WTC11 (cell line): ENCODE results near the gene ITFG1. TPM values are rescaled to one million over a fixed set of nuclear protein-coding genes. Genes with fewer than 3 reads are reported as not detected.

Source experiments
- ATAC-seq: fragments of 200-7000 bp; cut with Tn5 transposase; 2 replicates; pipeline ENCODE4 v1.10.0; 2021; ENCODE audit warnings: mild to moderate bottlenecking, moderate library complexity
- CTCF ChIA-PET: fragments of 300-600 bp; sonication (Branson Sonifier 250); formaldehyde crosslinking; loops from one replicate; lab custom pipeline; 2021; ENCODE audit warnings: antibody characterized with exemption; lab: Charles Lee
- POLR2A ChIA-PET: fragments of 350-600 bp; sonication (Branson Sonifier 250); formaldehyde crosslinking; loops from one replicate; lab custom pipeline; 2021; ENCODE audit warnings: antibody characterized with exemption; lab: Charles Lee
- DNase-seq: peaks from one replicate; pipeline ENCODE4 v3.0.0; 2021; ENCODE audit warnings: low spot score
- H3K27ac Mint-ChIP-seq: 2 replicates; pipeline ENCODE4 v1.8.0; 2021; ENCODE audit warnings: mixed read lengths
- H3K27me3 Mint-ChIP-seq: 2 replicates; pipeline ENCODE4 v1.8.0; 2021; ENCODE audit warnings: low read depth, mild to moderate bottlenecking, moderate library complexity, mixed read lengths
- H3K36me3 Mint-ChIP-seq: 2 replicates; pipeline ENCODE4 v1.8.0; 2021; ENCODE audit warnings: mixed read lengths
- H3K4me1 Mint-ChIP-seq: 2 replicates; pipeline ENCODE4 v1.8.0; 2022; ENCODE audit warnings: mixed read lengths
- H3K4me3 Mint-ChIP-seq: 2 replicates; pipeline ENCODE4 v1.8.0; 2021; ENCODE audit warnings: mild to moderate bottlenecking, moderate library complexity, mixed read lengths
- H3K9me3 Mint-ChIP-seq: 2 replicates; pipeline ENCODE4 v1.8.0; 2021; ENCODE audit warnings: mixed read lengths
- AFF4 ChIP-seq: sonication (generic); formaldehyde crosslinking; IDR thresholded peaks from 2 replicates; pipeline ENCODE4 v1.8.1; 2023; ENCODE audit warnings: mild to moderate bottlenecking, missing genetic modification reagents, borderline replicate concordance
- ARID4B ChIP-seq: sonication (generic); formaldehyde crosslinking; IDR thresholded peaks from 2 replicates; pipeline ENCODE4 v1.8.0; 2023; ENCODE audit warnings: missing genetic modification reagents, mild to moderate bottlenecking, borderline replicate concordance
- CREB1 ChIP-seq: sonication (generic); formaldehyde crosslinking; IDR thresholded peaks from 2 replicates; pipeline ENCODE4 v1.8.0; 2023; ENCODE audit warnings: mild to moderate bottlenecking, missing genetic modification reagents
- ELF4 ChIP-seq: sonication (generic); formaldehyde crosslinking; IDR thresholded peaks from 2 replicates; pipeline ENCODE4 v1.8.1; 2022; ENCODE audit warnings: low read depth, mild to moderate bottlenecking, moderate library complexity, missing genetic modification reagents
- ESRRA ChIP-seq: sonication (generic); formaldehyde crosslinking; IDR thresholded peaks from 2 replicates; pipeline ENCODE4 v1.8.1; 2022; ENCODE audit warnings: mild to moderate bottlenecking, missing genetic modification reagents, borderline replicate concordance
- NR1H2 ChIP-seq: sonication (generic); formaldehyde crosslinking; IDR thresholded peaks from 2 replicates; pipeline ENCODE4 v1.9.0; 2021; ENCODE audit warnings: mild to moderate bottlenecking, moderate library complexity, missing genetic modification reagents
- NR3C1 ChIP-seq: sonication (generic); formaldehyde crosslinking; conservative IDR thresholded peaks from 2 replicates; pipeline ENCODE4 v1.8.1; 2023; ENCODE audit warnings: low read depth, mild to moderate bottlenecking, missing genetic modification reagents
- SP1 ChIP-seq: sonication (generic); formaldehyde crosslinking; conservative IDR thresholded peaks from 2 replicates; pipeline ENCODE4 v1.8.1; 2022; ENCODE audit warnings: missing genetic modification reagents
- ZNF121 ChIP-seq: sonication (generic); formaldehyde crosslinking; IDR thresholded peaks from 2 replicates; pipeline ENCODE4 v1.8.0; 2023; ENCODE audit warnings: missing genetic modification reagents
- ZNF425 ChIP-seq: fragments of 250-450 bp; sonication (Bioruptor Pico); conservative IDR thresholded peaks from 2 replicates; pipeline ENCODE4 v1.9.0; 2021; ENCODE audit warnings: mild to moderate bottlenecking
- ZNF532 ChIP-seq: fragments of 250-450 bp; sonication (Bioruptor Pico); IDR thresholded peaks from 2 replicates; pipeline ENCODE4 v1.9.0; 2021; ENCODE audit warnings: mild to moderate bottlenecking, borderline replicate concordance
- ZNF671 ChIP-seq: fragments of 250-450 bp; sonication (Bioruptor Pico); IDR thresholded peaks from 2 replicates; pipeline ENCODE4 v1.8.0; 2021; ENCODE audit warnings: mild to moderate bottlenecking
- total RNA-seq: library from RNA; stranded (reverse); gene quantifications from 3 replicates; pipeline ENCODE4 v1.2.3, GENCODE V29; 2021
- TF ChIP-seq, protein P1 (sequence below): fragments of 200-600 bp; IDR thresholded peaks from 2 replicates; pipeline ENCODE4 v1.8.0; 2022; ENCODE audit warnings: antibody characterized with exemption
- TF ChIP-seq, protein P2 (sequence below): sonication (generic); formaldehyde crosslinking; IDR thresholded peaks from 2 replicates; pipeline ENCODE4 v1.8.1; 2023; ENCODE audit warnings: mild to moderate bottlenecking, missing genetic modification reagents, moderate library complexity
- TF ChIP-seq, protein P3 (sequence below): sonication (generic); formaldehyde crosslinking; IDR thresholded peaks from 2 replicates; pipeline ENCODE4 v1.8.1; 2022; ENCODE audit warnings: mild to moderate bottlenecking, moderate library complexity, missing genetic modification reagents

ITFG1 gene
- total RNA-seq, 1 experiment from 2014 or later: 21.1 TPM

- no peaks in the 10 kb centered on the region for H3K27me3 Mint-ChIP-seq
- ATAC-seq: no peak
- no peak for TF ChIP-seq CREB1 (CRISPR knock-in tag)
- TF ChIP-seq ZNF425 (CRISPR knock-in tag): no peak
- no peak for TF ChIP-seq AFF4 (CRISPR knock-in tag)
- TF ChIP-seq ZNF121 (CRISPR knock-in tag): no peak
- no peak for TF ChIP-seq ESRRA
- no peak for TF ChIP-seq ZNF671 (CRISPR knock-in tag)
- TF ChIP-seq, protein P1, sequence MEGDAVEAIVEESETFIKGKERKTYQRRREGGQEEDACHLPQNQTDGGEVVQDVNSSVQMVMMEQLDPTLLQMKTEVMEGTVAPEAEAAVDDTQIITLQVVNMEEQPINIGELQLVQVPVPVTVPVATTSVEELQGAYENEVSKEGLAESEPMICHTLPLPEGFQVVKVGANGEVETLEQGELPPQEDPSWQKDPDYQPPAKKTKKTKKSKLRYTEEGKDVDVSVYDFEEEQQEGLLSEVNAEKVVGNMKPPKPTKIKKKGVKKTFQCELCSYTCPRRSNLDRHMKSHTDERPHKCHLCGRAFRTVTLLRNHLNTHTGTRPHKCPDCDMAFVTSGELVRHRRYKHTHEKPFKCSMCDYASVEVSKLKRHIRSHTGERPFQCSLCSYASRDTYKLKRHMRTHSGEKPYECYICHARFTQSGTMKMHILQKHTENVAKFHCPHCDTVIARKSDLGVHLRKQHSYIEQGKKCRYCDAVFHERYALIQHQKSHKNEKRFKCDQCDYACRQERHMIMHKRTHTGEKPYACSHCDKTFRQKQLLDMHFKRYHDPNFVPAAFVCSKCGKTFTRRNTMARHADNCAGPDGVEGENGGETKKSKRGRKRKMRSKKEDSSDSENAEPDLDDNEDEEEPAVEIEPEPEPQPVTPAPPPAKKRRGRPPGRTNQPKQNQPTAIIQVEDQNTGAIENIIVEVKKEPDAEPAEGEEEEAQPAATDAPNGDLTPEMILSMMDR: no peak
- no peak for TF ChIP-seq NR3C1 (CRISPR knock-in tag)
- TF ChIP-seq SP1 (CRISPR knock-in tag): no peak
- TF ChIP-seq, protein P2, sequence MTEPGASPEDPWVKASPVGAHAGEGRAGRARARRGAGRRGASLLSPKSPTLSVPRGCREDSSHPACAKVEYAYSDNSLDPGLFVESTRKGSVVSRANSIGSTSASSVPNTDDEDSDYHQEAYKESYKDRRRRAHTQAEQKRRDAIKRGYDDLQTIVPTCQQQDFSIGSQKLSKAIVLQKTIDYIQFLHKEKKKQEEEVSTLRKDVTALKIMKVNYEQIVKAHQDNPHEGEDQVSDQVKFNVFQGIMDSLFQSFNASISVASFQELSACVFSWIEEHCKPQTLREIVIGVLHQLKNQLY (CRISPR knock-in tag): no peak
- TF ChIP-seq ZNF532 (CRISPR knock-in tag): no peak
- TF ChIP-seq NR1H2 (CRISPR knock-in tag): no peak
- no peak for TF ChIP-seq ELF4 (CRISPR knock-in tag)
- TF ChIP-seq, protein P3, sequence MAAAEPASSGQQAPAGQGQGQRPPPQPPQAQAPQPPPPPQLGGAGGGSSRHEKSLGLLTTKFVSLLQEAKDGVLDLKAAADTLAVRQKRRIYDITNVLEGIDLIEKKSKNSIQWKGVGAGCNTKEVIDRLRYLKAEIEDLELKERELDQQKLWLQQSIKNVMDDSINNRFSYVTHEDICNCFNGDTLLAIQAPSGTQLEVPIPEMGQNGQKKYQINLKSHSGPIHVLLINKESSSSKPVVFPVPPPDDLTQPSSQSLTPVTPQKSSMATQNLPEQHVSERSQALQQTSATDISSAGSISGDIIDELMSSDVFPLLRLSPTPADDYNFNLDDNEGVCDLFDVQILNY (CRISPR knock-in tag): no peak
- TF ChIP-seq ARID4B (CRISPR knock-in tag): no peak
- TF ChIP-seq, all 79 proteins: peak for 0
- ChIA-PET CTCF (no interaction called here), POLR2A (no interaction called here)
- no peaks in the 10 kb centered on the region for H3K9me3 Mint-ChIP-seq
- peaks cover 15% of the 10 kb centered on the region for H3K36me3 Mint-ChIP-seq
- H3K4me3 Mint-ChIP-seq: no peak overlapping the region
- no peak for DNase-seq
- no peak overlapping the region for H3K27ac Mint-ChIP-seq
- no peaks in the 10 kb centered on the region for H3K4me1 Mint-ChIP-seq
Measured at GRCh38 chr16:47213761-47214440, 247.0 kb downstream of the ITFG1 start.
